ENCODE measurements around the gene MTM1.

MTM1 gene

DNA sequence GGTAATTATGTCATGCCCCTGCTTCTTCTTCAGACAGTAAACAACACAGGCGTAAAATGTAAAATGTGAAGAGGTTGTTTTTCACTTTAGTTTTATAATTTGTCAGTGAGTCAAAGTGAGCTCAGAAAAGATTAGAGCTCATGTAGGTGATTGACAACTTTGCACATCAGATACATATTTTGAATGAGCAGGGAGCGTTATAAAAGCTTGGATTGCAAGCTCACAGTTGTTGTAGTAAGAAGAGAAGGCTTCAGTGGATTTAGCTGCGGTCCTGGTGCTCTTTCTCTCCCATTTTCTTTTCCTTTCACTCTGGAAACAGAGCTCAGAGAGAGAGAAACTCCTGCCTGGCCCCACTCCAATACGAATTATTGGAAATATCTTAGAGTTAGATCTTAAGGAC, 151.2 kb downstream of the MTM1 start:
- no peak overlapping the region for H3K4me3 ChIP-seq (ENCODE audit: low read depth, low read length)
- TF ChIP-seq, protein P1, sequence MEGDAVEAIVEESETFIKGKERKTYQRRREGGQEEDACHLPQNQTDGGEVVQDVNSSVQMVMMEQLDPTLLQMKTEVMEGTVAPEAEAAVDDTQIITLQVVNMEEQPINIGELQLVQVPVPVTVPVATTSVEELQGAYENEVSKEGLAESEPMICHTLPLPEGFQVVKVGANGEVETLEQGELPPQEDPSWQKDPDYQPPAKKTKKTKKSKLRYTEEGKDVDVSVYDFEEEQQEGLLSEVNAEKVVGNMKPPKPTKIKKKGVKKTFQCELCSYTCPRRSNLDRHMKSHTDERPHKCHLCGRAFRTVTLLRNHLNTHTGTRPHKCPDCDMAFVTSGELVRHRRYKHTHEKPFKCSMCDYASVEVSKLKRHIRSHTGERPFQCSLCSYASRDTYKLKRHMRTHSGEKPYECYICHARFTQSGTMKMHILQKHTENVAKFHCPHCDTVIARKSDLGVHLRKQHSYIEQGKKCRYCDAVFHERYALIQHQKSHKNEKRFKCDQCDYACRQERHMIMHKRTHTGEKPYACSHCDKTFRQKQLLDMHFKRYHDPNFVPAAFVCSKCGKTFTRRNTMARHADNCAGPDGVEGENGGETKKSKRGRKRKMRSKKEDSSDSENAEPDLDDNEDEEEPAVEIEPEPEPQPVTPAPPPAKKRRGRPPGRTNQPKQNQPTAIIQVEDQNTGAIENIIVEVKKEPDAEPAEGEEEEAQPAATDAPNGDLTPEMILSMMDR (IDR thresholded peaks at IDR 0.05; ENCODE audit: control insufficient read depth, extremely low read depth, insufficient read depth) = no peak
- DNase-seq (ENCODE audit: low read depth) = no peak

Measured in LNCaP clone FGC (cell line).